NCI-H2107 treated with DMSO at 0.1 percent for 48 hours (cell line): ENCODE measurements around the gene EPB41L2.

Experiments used
- DNase-seq: peaks from one replicate; lab custom pipeline; 2025; ENCODE audit not compliant: unreplicated experiment; lab: John Stamatoyannopoulos, UW

Gene EPB41L2

GRCh38 chr6:130843575-130844320 lies 219.3 kb downstream of the EPB41L2 start:
- DNase-seq, result peak; percentile 2

GRCh38 chr6:130841128-130841728 lies 221.8 kb downstream of the EPB41L2 start:
- no peak for DNase-seq

DNA sequence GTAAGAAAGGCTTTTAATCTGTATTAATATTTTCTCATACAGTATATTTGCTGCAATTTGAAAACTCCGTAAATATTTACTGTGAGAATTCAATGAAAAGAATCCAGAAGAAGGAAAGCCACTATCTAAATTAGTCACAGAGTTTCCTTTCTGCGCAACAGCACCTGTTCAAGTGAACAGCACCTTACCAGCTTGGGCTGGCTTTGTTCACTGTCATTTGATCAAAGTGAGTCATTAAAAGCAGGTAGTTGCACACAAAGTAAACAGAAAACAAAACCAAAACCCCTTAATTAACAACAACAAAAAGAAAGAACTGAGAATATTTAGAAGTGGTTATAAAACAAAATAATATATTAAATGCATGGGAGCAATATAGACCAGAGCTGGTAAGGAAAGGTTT lies 223.0 kb downstream of the EPB41L2 start:
- DNase-seq, result no peak

GRCh38 chr6:130839379-130839778 lies 223.7 kb downstream of the EPB41L2 start:
- DNase-seq, result no peak

GRCh38 chr6:130838951-130839350 lies 224.1 kb downstream of the EPB41L2 start:
- DNase-seq, result no peak

GRCh38 chr6:130838250-130838860 lies 224.7 kb downstream of the EPB41L2 start:
- DNase-seq, result no peak

DNA sequence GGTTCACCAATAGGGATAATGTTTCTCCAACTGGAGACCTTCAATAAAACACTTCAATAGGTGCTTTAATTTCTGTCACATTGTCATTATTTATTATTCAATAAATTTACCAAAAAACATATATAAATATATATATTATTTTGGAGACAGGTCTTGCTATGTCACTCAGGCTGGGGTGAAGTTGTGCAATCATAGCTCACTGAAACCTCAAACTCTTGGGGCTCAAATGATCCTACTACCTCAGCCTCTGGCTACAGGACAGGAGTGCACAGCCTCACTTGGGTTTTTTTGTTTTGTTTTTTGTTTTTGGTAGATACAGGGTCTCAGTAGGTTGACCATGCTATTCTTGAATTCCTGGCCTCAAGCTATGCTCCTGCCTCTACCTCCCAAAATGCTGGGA lies 226.0 kb downstream of the EPB41L2 start:
- DNase-seq, result no peak

DNA sequence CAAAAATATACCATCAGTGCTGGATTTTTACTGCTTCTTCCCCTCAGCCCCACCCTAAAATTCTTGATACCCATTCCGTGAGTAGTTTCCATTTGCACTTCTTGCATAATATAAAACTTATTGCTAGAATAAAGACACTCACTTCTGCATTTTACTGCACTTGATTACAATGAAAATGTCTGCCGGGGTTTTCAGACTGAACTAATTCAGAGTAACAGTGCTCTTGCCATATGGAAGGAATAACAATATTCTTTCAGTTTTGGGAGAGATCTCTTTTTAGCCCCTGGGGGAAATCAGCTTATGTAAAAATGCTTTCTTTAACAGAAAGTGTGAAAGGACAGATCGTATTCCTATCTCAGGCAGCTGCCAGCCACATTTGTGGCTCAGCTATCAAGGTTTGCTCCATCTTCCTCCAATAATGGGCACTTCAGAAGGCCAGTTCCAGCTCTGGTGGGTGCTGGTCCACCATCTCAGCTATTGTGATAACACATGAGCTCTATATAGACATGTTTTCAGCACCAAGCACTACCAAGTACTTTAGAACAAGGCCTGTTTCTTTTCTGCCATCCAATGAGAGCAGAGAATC lies 226.9 kb downstream of the EPB41L2 start:
- DNase-seq, result no peak

- DNase-seq, result no peak
These were observed 228.4 kb downstream of the EPB41L2 start for GRCh38 chr6:130834482-130835251.

GRCh38 chr6:130833569-130833968 lies 229.5 kb downstream of the EPB41L2 start:
- DNase-seq, result no peak

DNA sequence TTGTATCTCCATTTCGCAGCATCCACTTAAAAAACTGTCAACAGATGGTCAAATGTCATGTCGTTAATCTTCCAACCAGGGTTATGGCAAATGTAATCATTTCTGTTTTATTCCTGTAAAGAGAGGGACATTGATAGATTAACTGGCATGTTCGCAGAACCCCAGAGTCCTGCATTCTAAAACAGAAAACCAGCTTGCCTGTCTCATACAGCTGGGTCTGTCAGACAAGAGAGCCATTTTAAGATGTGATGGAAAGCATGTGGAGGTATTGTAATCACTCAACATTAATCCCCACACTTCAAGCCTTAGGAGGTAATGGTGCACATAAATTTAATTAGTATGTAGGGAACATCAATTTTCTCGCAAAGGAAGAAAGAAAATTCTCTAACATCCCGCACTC lies 231.4 kb downstream of the EPB41L2 start:
- no peak for DNase-seq

- no peak for DNase-seq
These were observed 233.6 kb downstream of the EPB41L2 start for GRCh38 chr6:130829333-130829910.

DNA sequence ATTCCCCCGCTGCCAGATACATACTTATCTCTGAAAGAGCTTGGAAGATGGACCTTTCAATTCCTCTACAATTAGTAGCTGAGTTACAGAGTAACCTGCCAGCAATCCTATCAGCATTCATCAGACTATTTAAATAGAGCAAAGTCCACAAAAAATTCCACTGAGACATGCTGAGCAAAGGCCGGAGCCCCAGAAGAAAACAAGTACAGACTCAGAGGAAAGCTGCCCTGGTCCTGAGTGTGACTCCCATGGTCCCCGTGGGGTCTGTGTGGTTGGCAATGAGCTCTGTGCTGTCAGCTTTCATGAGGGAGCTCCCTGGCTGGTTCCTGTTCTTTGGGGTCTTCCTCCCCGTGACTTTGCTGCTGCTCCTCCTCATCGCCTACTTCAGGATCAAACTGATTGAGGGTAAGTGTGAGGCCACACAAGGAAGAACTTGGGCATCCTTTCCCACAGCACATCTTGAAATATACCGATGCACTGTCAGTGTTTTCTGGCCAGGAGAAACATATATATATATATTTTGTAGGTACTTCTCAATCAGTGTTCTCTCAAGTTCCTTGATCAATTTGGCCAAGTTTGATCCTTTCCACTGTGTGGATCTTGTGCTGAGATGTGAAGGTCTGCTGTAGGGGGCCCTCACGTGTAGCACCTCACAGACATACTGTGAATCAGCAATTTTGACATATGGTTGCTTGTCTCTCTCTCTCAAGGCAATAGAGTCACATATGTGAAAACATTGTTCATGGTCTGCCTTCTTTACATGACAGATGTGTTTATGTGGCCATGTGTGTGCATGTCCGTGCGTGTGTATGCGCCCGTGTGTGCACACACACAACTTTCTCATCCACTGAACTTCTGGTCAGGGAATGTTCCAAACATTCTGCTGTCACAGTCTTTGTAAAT lies 235.5 kb downstream of the EPB41L2 start, which contains the start of gene SMLR1:
Gene SMLR1, plus strand, starts transcription at position 160 of the 903 bp plus-strand sequence. Its CDS starts 8 bp downstream, at position 168.
- no peak for DNase-seq

DNA sequence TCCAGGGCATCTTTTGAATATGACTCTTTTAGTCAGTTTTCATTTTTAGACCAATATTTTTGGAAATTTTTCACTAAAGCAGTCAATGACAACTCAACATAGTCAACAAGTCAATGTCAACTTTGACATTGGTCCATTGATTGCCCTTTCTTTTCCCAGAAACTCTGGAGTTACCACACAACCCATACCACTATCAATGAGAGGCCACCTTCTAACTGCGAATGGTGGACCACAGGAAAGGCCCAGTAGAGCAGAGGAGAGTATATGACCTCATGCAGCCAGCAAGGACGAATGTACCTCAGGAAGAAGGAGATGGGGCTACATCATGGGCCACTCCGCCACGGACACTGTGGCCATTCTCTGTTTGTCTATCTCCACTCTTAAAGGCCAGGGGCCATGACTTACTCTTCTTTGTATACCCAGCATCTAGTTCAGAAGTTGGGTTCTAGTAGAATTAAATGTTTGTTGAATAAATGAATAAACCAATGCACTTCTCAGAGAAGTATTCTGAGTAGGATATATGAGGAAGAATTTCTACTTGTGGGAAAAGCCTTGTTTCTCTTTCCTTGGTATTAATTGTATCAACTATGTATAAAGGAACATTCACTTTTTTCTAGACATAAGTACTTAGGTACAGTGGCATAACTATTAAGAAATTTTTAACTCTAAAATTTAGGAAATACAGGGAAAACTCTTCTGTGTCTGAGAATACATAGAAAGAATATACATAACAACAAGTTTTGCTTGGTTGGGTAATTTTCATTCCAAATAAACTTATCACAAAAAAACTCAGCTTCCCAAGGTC lies 236.4 kb downstream of the EPB41L2 start:
- DNase-seq, result no peak

DNA sequence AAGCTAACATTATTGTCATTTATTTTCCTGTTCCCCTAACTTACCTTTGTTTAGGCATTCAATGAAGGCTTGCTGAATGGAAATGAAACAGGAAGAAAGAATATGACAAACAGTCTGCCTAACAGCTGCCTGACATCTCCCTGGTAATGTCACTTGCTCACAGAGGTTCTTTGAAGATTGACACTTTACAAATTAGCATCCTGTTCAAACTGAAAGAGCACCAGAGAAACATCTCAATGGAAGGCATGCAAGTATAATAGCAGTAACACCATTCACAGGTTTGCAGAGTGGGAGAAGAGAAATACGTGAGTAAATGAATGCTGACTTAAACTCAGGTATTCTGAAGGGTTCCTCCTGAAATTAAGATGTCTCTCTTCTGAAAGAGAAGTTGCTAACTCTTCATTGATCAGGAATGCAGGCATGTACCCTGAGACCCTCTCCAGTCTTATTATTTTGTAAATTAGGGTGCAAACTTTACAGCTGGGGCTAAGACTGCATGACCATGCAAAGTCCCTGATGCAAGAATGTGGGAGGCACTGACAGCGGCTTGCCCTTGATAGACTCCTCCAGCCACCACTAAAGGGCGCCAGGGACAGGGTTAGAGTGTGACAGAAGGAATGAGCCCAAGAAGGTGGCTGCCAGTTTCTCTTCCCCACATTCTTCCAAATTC lies 237.1 kb downstream of the EPB41L2 start:
- DNase-seq, result no peak

DNA sequence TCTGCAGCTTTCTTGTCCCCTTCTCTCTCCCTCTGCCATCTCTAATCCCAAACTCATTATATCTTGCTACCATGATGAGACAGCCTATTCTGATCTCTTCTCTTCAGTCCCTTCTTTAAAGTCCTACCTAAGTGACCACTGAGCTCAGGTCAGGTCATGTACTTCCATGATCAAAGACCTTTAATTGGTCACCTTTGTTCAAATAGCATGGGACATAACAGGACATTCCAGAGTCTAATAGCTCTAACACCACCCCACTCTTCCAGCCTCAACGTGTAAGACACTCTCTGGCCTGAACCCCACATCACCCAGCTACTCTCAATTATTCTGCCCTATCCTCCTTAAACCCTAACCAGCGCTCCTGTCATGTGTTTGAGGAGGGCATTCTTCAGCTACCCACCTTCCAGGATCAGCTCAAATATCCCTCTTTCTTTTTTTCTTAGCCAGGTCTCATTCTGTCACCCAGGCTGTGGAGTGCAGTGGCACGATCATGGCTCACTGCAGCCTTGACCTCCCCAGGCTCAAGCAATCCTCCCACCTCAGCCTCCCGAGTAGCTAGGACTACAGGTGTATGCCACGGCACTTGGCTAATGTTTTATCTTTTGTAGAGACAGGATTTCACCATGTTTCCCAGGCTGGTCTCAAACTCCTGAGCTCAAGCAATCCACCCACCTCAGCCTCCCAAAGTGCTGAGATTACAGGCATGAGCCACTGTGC lies 237.9 kb downstream of the EPB41L2 start:
- no peak for DNase-seq

DNA sequence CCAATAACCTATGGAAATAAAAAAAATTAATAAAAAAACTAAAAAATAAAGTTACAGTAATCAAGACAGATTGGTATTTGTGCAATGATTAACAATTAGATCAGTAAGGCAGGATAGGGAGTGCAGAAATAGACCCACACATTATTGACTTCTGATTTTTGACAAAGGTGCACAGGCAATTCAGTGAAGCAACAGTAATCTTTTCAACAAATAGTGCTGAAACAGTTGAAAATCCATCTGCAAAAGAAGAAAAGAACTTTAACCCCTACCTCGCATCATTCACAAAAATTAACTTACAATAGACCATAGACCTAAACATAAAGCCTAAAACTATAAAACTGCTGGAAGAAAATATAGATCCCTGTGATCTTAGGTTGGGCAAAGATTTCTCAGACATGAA lies 240.3 kb downstream of the EPB41L2 start:
- DNase-seq, result no peak
